SK-N-SH (cell line): ENCODE data around the gene PER2. TPM values are rescaled to one million over a fixed set of nuclear protein-coding genes. Genes with fewer than 3 reads are reported as not detected.

Experiments used
- CTCF ChIA-PET: fragments of 300-600, 350-600 bp; formaldehyde crosslinking; extraction: SDS; loops from one replicate; lab custom pipeline; 2021; lab: Yijun Ruan, JAX
- POLR2A ChIA-PET: fragments of 350-600 bp; sonication (Branson Sonifier 250); formaldehyde crosslinking; extraction: SDS; loops from one replicate; lab custom pipeline; 2020; ENCODE audit warnings: antibody characterized with exemption, inconsistent platforms; lab: Yijun Ruan, JAX
- DNase-seq: peaks from one replicate; pipeline ENCODE4 v3.0.0; 2012
- H2AFZ ChIP-seq: fragments of 200-600 bp; sonication (generic); 2 replicates; pipeline ENCODE4 v1.8.1; 2016; ENCODE audit warnings: antibody characterized with exemption, mild to moderate bottlenecking, low read depth
- H3F3A ChIP-seq: fragments of 200-600 bp; sonication (generic); replicated peaks from 2 replicates; pipeline ENCODE3; 2016; ENCODE audit warnings: antibody characterized with exemption, mild to moderate bottlenecking; ENCODE audit not compliant: insufficient read depth
- H3K27ac ChIP-seq, 2 experiments: fragments of 200-500 bp in 1 of 2; fragments of 200-600 bp in 1 of 2; sonication (Bioruptor generic) in 1 of 2; sonication (generic), shearing (Covaris generic) in 1 of 2; 2 replicates each; pipeline versions ENCODE4 v1.5.1 to v1.6.1; 2014 to 2016; ENCODE audit warnings: low read depth in 2 of 2, inconsistent platforms in 1 of 2, low read length in 1 of 2, mild to moderate bottlenecking in 1 of 2, mixed read lengths in 1 of 2
- H3K27me3 ChIP-seq: fragments of 200-600 bp; sonication (generic), shearing (Covaris generic); 2 replicates; pipeline ENCODE4 v1.6.1; 2016; ENCODE audit warnings: mixed run types; ENCODE audit not compliant: insufficient read depth
- H3K36me3 ChIP-seq, 2 experiments: fragments of 200-500 bp in 1 of 2; fragments of 200-600 bp in 1 of 2; sonication (Bioruptor generic) in 1 of 2; sonication (generic) in 1 of 2; replicated peaks in 1 of 2; 2 replicates each; pipeline versions ENCODE3 to v1.5.1; 2014 to 2016; ENCODE audit warnings: low read length in 1 of 2, mild to moderate bottlenecking in 1 of 2; ENCODE audit not compliant: insufficient read depth in 2 of 2, control insufficient read depth in 1 of 2
- H3K4me1 ChIP-seq, 2 experiments: fragments of 200-500 bp in 1 of 2; fragments of 200-600 bp in 1 of 2; sonication (Bioruptor generic) in 1 of 2; sonication (generic), shearing (Covaris generic) in 1 of 2; 2 replicates each; pipeline versions ENCODE4 v1.5.1 to v1.6.1; 2014 to 2016; ENCODE audit warnings: low read depth in 1 of 2, low read length in 1 of 2, mixed run types in 1 of 2; ENCODE audit not compliant: insufficient read depth in 2 of 2, control insufficient read depth in 1 of 2
- H3K4me2 ChIP-seq: fragments of 200-600 bp; sonication (generic), shearing (Covaris generic); 2 replicates; pipeline ENCODE4 v1.6.1; 2017; ENCODE audit warnings: mixed run types
- H3K4me3 ChIP-seq, 2 experiments: fragments of 200-500 bp in 1 of 2; fragments of 200-600 bp in 1 of 2; sonication (Bioruptor generic) in 1 of 2; sonication (generic), shearing (Covaris generic) in 1 of 2; 2 replicates each; pipeline versions ENCODE4 v1.5.1 to v1.8.1; 2014 to 2016; ENCODE audit warnings: low read depth in 2 of 2, inconsistent platforms in 1 of 2, low read length in 1 of 2, mild to moderate bottlenecking in 1 of 2, mixed read lengths in 1 of 2, moderate library complexity in 1 of 2
- H3K79me2 ChIP-seq: fragments of 200-600 bp; sonication (generic); 2 replicates; pipeline ENCODE4 v1.8.1; 2017; ENCODE audit warnings: mild to moderate bottlenecking; ENCODE audit not compliant: insufficient read depth
- H3K9ac ChIP-seq: fragments of 200-600 bp; sonication (generic); 2 replicates; pipeline ENCODE4 v1.6.1; 2017; ENCODE audit warnings: mixed run types
- H3K9me2 ChIP-seq: fragments of 200-600 bp; sonication (generic); 2 replicates; pipeline ENCODE4 v1.6.1; 2017; ENCODE audit warnings: mixed run types
- H3K9me3 ChIP-seq: fragments of 200-600 bp; sonication (generic); 2 replicates; pipeline ENCODE4 v1.6.1; 2017; ENCODE audit warnings: mixed run types, mild to moderate bottlenecking, moderate library complexity
- H4K20me1 ChIP-seq: fragments of 200-600 bp; sonication (generic); 2 replicates; pipeline ENCODE4 v1.6.1; 2017; ENCODE audit warnings: mild to moderate bottlenecking, mixed run types; ENCODE audit not compliant: insufficient read depth
- CHD2 ChIP-seq: fragments of 150-350 bp; IDR thresholded peaks from 2 replicates; pipeline ENCODE4 v1.6.1; 2018; ENCODE audit warnings: low read length; ENCODE audit not compliant: partially characterized antibody
- CTCF ChIP-seq: fragments of 200-600 bp; sonication (generic); IDR thresholded peaks from 2 replicates; pipeline ENCODE4 v1.6.1; 2017; ENCODE audit warnings: antibody characterized with exemption, mild to moderate bottlenecking, moderate library complexity
- ELF1 ChIP-seq: IDR thresholded peaks from 2 replicates; pipeline ENCODE4 v1.4.0; 2012
- EP300 ChIP-seq, 2 experiments: IDR thresholded peaks; 2 replicates each; pipeline versions ENCODE4 v1.4.0 to v1.6.1; 2012; ENCODE audit warnings: borderline replicate concordance in 1 of 2, low read depth in 1 of 2, low read length in 1 of 2
- FOXM1 ChIP-seq: IDR thresholded peaks from 2 replicates; pipeline ENCODE4 v1.4.0; 2012; ENCODE audit warnings: low read depth, mild to moderate bottlenecking
- NRF1 ChIP-seq: IDR thresholded peaks from 2 replicates; pipeline ENCODE4 v1.6.1; 2012; ENCODE audit warnings: low read depth, mild to moderate bottlenecking, low read length
- TEAD4 ChIP-seq: IDR thresholded peaks from 2 replicates; pipeline ENCODE4 v1.4.0; 2012; ENCODE audit warnings: mild to moderate bottlenecking, borderline replicate concordance; ENCODE audit not compliant: insufficient read depth
- USF1 ChIP-seq: IDR thresholded peaks from 2 replicates; pipeline ENCODE4 v1.4.0; 2012; ENCODE audit warnings: low read depth, borderline replicate concordance
- USF2 ChIP-seq: fragments of 150-350 bp; IDR thresholded peaks from 2 replicates; pipeline ENCODE4 v1.6.1; 2017; ENCODE audit warnings: antibody characterized with exemption, low read length, low read depth, borderline replicate concordance
- WGBS: methylation state at CpG from one replicate; pipeline ENCODE4 v1.1.6; 2017; ENCODE audit warnings: low lambda C conversion rate; 5-methylcytosine and 5-hydroxymethylcytosine counted together
- polyA plus RNA-seq, 3 experiments: library from polyadenylated mRNA; depleted of rRNA; stranded (reverse); fragments of >200 nt; gene quantifications; 2 replicates each; pipeline ENCODE4 v1.2.3, GENCODE V29; 2012

Gene PER2
- polyA plus RNA-seq, 1 of the 3 experiments (the other 2 are of a cell fraction), result 0.82 TPM

- Histone ChIP-seq H3K27ac (no peak overlapping the region), H3K9ac (no peak overlapping the region)
These were observed 50.8 kb downstream of the PER2 start for GRCh38 chr2:238237431-238238135.

GRCh38 chr2:238236571-238236970 is 51.8 kb downstream of the PER2 start:
- H2AFZ ChIP-seq, result no peak overlapping the region
- CTCF ChIA-PET, result no interaction called here
- no peak overlapping the region for H3K4me3 ChIP-seq
- no peaks in the 10 kb centered on the region for H3K9me3 ChIP-seq
- WGBS, result 65% methylated on average over 3 of the region's 4 CpGs
- no peak for DNase-seq
- H3K4me2 ChIP-seq, result no peak overlapping the region
- POLR2A ChIA-PET, result no interaction called here
- H3K27me3 ChIP-seq, result no peaks in the 10 kb centered on the region; the same call in 1 of the 2 replicates
- no peaks in the 10 kb centered on the region for H4K20me1 ChIP-seq
- H3K9me2 ChIP-seq, result no peaks in the 10 kb centered on the region
- TF ChIP-seq NRF1, result no peak
- no peak for TF ChIP-seq ELF1
- TF ChIP-seq USF1, result no peak
- H3K79me2 ChIP-seq, result no peaks in the 10 kb centered on the region
- H3K4me1 ChIP-seq, result peaks cover 0 to 14% of the 10 kb centered on the region in 2 experiments; a peak in 1 of 4 replicates
- H3K27ac ChIP-seq, result no peak overlapping the region
- H3K9ac ChIP-seq, result no peak overlapping the region
- H3F3A ChIP-seq, result no peaks in the 10 kb centered on the region
- H3K36me3 ChIP-seq, result no peaks in the 10 kb centered on the region

More at GRCh38 chr2:238237431-238238135, 50.8 kb downstream of the PER2 start:
- Histone ChIP-seq H2AFZ (no peak overlapping the region), H4K20me1 (no peaks in the 10 kb centered on the region), H3K79me2 (no peaks in the 10 kb centered on the region), H3K36me3 (no peaks in the 10 kb centered on the region), H3K27me3 (no peaks in the 10 kb centered on the region; the same call in 1 of the 2 replicates), H3K9me2 (no peaks in the 10 kb centered on the region), H3F3A (peaks cover 3% of the 10 kb centered on the region), H3K4me3 (no peak overlapping the region), H3K4me2 (no peak overlapping the region), H3K9me3 (no peaks in the 10 kb centered on the region), H3K4me1 (peaks cover 0 to 16% of the 10 kb centered on the region in 2 experiments; a peak in 1 of 4 replicates)
- no peak for DNase-seq
- WGBS, result 86% methylated on average over 5 of the region's 11 CpGs
- ChIA-PET POLR2A (no interaction called here), CTCF (interaction anchor here (0.7 to 1.4 kb wide), 3 partner anchors 9 to 77 kb away, joined by 3 read pairs; no protein-coding TSS in a partner anchor)
- TF ChIP-seq CTCF, result no peak
- TF ChIP-seq USF2, result no peak
- TF ChIP-seq USF1, result no peak
- TF ChIP-seq TEAD4, result no peak
- TF ChIP-seq CHD2, result no peak
- TF ChIP-seq EP300 (IDR thresholded peaks at IDR 0.05; ENCODE audit: borderline replicate concordance in 1 of 2, low read depth in 1 of 2, low read length in 1 of 2), result no peak
- no peak for TF ChIP-seq FOXM1
